Hippocampal formation (tissue), 2 donors: ENCODE data around the gene NEMP1.
"Not testable (repeated sequence)": the region's sequence is repeated elsewhere in the genome, so short reads cannot be mapped to it uniquely, and the experiment has no call there.

ENCODE experiments used
- DNase-seq, 2 donors: peaks; one replicate each; lab custom pipeline; 2025; lab: John Stamatoyannopoulos, UW

The NEMP1 gene

GRCh38 chr12:57078519-57079404 lies at the start of gene NEMP1:
Gene NEMP1 (minus strand): TSS chr12:57078791. CDS start chr12:57078745, 46 bp downstream.
- DNase-seq = peak; percentile 98 to 100

GRCh38 chr12:57127726-57128518 lies 49.3 kb upstream of the NEMP1 start, which contains the start of gene LRP1:
Gene LRP1 (plus strand): TSS chr12:57128483. CDS start chr12:57128965, 482 bp downstream.
- DNase-seq = peak; percentile 67 to 68

GRCh38 chr12:57127101-57127725 lies 48.6 kb upstream of the NEMP1 start:
- peak in 1 of 2 donors; percentile 46 for DNase-seq

- no peak for DNase-seq
Observed at GRCh38 chr12:57126561-57126960, 48.0 kb upstream of the NEMP1 start.

- DNase-seq = no peak
Observed at GRCh38 chr12:57126061-57126460, 47.5 kb upstream of the NEMP1 start.

GRCh38 chr12:57124261-57124877 lies 45.8 kb upstream of the NEMP1 start:
- peak; percentile 48 to 69 for DNase-seq

GRCh38 chr12:57123813-57124212 lies 45.2 kb upstream of the NEMP1 start:
- no peak for DNase-seq

GRCh38 chr12:57120718-57121117 lies 42.1 kb upstream of the NEMP1 start:
- DNase-seq = not testable (repeated sequence)

- DNase-seq = no peak
Observed at GRCh38 chr12:57119294-57120085, 40.9 kb upstream of the NEMP1 start.

GRCh38 chr12:57118711-57119271 lies 40.2 kb upstream of the NEMP1 start:
- DNase-seq = no peak

- DNase-seq = no peak
Observed at GRCh38 chr12:57116580-57117281, 38.1 kb upstream of the NEMP1 start.

- no peak for DNase-seq
Observed at GRCh38 chr12:57112492-57113294, 34.1 kb upstream of the NEMP1 start.

GRCh38 chr12:57111031-57111734 lies 32.6 kb upstream of the NEMP1 start, which contains the start of gene STAT6:
Gene STAT6 (minus strand): TSS chr12:57111362. CDS start chr12:57108278, 3,084 bp downstream.
- peak; percentile 35 to 41 for DNase-seq

GRCh38 chr12:57110104-57111030 lies 31.8 kb upstream of the NEMP1 start:
- DNase-seq = no peak

- DNase-seq = no peak
Observed at GRCh38 chr12:57109207-57110103, 30.9 kb upstream of the NEMP1 start.
